ENCODE measurements around the gene KIAA0930. TPM values are rescaled to one million over a fixed set of nuclear protein-coding genes. Genes with fewer than 3 reads are reported as not detected.
"Not testable (repeated sequence)": the region's sequence is repeated elsewhere in the genome, so short reads cannot be mapped to it uniquely, and the experiment has no call there.

The KIAA0930 gene
- 10 to 100 TPM; 54.1 to 55.2 TPM for total RNA-seq

DNA sequence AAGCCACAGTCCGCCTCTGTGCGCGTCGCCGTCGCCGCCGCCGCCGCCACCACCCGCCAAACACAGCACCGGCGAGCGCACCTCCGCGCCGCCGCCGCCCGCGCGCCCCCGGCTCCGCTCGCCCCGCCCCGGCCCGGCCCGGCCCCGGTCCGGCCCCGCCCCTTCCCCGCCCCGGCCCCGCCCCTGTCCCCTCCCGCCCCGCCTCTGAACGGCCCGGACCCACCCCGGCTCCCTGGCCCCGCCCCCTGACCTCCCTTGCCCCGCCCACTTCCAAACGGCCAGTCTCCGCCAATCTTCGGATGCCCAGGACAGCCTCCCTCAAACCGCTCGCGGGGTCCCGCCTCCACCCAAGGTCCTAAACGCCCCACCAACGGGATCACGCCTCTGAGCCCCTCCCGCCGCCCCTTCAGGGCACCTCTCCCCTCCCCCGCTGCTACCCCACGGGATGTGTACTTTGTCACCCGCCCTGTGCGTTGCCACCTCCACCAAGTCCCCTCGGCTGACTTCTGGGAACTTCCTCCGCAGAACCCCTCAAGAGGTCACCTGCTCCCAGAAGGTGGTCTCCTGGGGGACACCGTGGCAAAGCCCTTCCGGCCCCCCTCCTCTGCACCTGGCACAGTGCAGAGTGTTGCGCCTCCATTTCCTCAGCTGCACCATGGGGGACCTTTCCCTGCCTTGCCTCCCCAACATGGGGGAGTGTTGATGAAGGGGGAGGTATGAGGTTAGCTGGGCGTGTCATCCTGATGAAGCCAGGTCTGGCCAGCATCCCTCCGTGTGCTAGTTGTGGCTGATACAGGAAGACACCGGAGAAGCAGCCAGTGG lies at the start of gene KIAA0930:
TSS of gene KIAA0930 (minus strand) at position 85 of the 822 bp plus-strand sequence. CDS start 191 bp downstream, outside the sequence.
- H3K27me3 Mint-ChIP-seq: no peaks in the 10 kb centered on the region
- H3K27ac Mint-ChIP-seq: peak within 1 kb of the TSS; percentile 65 to 80
- H3K4me3 Mint-ChIP-seq: peak within 1 kb of the TSS; percentile 93
- DNase-seq (ENCODE audit: low spot score): peak; percentile 89
- H3K4me1 Mint-ChIP-seq (ENCODE audit: low read depth in 2 of 2): peaks cover 16 to 45% of the 10 kb centered on the region in 2 donors
- H3K36me3 Mint-ChIP-seq: no peaks in the 10 kb centered on the region
- peak; percentile 88 to 89 for ATAC-seq
- no peaks in the 10 kb centered on the region for H3K9me3 Mint-ChIP-seq

DNA sequence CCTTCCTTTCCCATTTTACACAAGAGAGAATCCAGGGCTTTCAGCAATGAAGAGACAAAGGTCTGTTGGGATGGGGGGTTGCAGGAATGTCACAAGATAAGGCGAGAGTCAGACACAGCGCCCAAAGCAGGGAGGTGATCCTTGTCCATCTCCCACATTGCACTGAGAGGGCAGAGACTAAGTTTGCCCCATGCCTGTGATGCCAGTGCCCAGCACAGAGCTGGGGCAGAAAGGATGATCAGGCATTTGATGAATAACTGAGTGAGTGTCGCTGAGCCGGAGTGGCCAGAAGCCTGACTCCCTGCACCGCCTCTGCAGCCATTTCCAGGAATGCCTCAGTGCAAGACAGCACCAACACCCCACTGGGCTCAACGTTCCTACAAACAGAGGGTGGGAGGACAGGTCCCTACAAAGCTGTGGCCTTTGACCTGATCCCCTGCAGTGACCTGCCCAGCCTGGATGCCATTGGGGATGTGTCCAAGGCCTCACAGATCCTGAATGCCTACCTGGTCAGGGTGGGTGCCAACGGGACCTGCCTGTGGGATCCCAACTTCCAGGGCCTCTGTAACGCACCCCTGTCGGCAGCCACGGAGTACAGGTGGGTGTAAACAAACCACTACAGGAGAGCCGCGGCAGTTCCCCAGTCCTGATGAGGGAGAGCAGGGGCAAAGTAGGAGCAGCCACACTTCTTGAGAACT lies 46.3 kb upstream of the KIAA0930 start:
- H3K9me3 Mint-ChIP-seq: no peaks in the 10 kb centered on the region
- no peak overlapping the region for H3K4me3 Mint-ChIP-seq
- no peak overlapping the region for H3K27ac Mint-ChIP-seq
- H3K27me3 Mint-ChIP-seq: peaks cover 22 to 29% of the 10 kb centered on the region in 2 donors
- DNase-seq (ENCODE audit: low spot score) (no peak), ATAC-seq (no peak)
- no peaks in the 10 kb centered on the region for H3K36me3 Mint-ChIP-seq
- no peaks in the 10 kb centered on the region for H3K4me1 Mint-ChIP-seq (ENCODE audit: low read depth in 2 of 2)

GRCh38 chr22:45285263-45286058 lies 44.8 kb upstream of the KIAA0930 start:
- Mint-ChIP-seq H3K4me1 (ENCODE audit: low read depth in 2 of 2) (no peaks in the 10 kb centered on the region), H3K9me3 (no peaks in the 10 kb centered on the region), H3K4me3 (no peak overlapping the region), H3K36me3 (no peaks in the 10 kb centered on the region), H3K27ac (no peak overlapping the region), H3K27me3 (peaks cover 33 to 41% of the 10 kb centered on the region in 2 donors)
- ATAC-seq (no peak), DNase-seq (ENCODE audit: low spot score) (no peak)

GRCh38 chr22:45284705-45285262 lies 44.1 kb upstream of the KIAA0930 start, which contains the start of gene UPK3A:
Gene UPK3A, plus strand, starts transcription at chr22:45284949. Its CDS starts 65 bp downstream, at chr22:45285014.
- no peak for DNase-seq (ENCODE audit: low spot score)
- Mint-ChIP-seq H3K27me3 (peaks cover 33 to 41% of the 10 kb centered on the region in 2 donors), H3K27ac (no peak within 1 kb of the TSS), H3K9me3 (no peaks in the 10 kb centered on the region), H3K4me3 (no peak within 1 kb of the TSS), H3K4me1 (ENCODE audit: low read depth in 2 of 2) (no peaks in the 10 kb centered on the region), H3K36me3 (no peaks in the 10 kb centered on the region)
- ATAC-seq: peak; percentile 88 to 93

DNA sequence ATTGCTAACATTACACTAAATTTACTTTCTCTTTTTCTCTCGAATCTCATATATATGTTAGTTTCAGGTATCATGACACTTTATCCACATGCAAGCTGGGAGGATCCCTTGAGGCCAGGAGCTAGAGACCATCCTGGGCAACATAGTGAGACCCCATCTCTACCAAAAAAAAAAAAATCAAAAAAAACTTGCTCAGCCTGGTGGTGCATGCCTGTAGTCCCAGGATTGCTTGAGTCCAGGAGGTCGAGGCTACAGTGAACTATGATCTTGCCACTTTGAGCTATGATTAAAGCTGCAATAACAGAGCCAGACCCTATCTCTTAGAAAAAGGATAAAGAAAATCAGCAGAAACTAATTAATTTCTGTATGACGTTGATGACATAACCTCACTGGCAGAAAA lies 40.3 kb upstream of the KIAA0930 start:
- no peaks in the 10 kb centered on the region for H3K4me1 Mint-ChIP-seq (ENCODE audit: low read depth in 2 of 2)
- H3K27me3 Mint-ChIP-seq: peaks cover 30 to 37% of the 10 kb centered on the region in 2 donors
- ATAC-seq (no peak), DNase-seq (ENCODE audit: low spot score) (no peak)
- no peaks in the 10 kb centered on the region for H3K9me3 Mint-ChIP-seq
- H3K4me3 Mint-ChIP-seq: no peak overlapping the region
- no peak overlapping the region for H3K27ac Mint-ChIP-seq
- no peaks in the 10 kb centered on the region for H3K36me3 Mint-ChIP-seq

DNA sequence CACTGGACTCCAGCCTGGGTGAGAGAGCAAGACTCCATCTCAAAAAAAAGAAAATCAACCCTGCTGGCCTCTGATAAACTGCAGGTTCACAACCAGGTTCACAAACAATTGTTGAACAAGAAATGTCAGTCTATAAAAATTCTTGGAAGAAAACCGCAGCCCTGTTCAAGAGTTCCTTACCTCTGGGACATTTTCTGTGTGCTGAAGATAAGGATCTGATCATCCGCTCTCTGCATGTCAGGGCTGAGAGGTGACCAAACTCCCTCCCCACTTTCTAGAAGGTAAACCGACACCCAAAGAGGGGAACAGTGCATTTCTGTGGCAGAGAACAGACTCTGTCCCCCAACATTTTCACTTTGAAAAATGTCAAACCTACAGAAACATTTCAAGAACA lies 39.9 kb upstream of the KIAA0930 start:
- Mint-ChIP-seq H3K36me3 (no peaks in the 10 kb centered on the region), H3K4me3 (no peak overlapping the region), H3K9me3 (no peaks in the 10 kb centered on the region), H3K4me1 (ENCODE audit: low read depth in 2 of 2) (no peaks in the 10 kb centered on the region), H3K27ac (no peak overlapping the region), H3K27me3 (peaks cover 30 to 37% of the 10 kb centered on the region in 2 donors)
- ATAC-seq (no peak), DNase-seq (ENCODE audit: low spot score) (no peak)

DNA sequence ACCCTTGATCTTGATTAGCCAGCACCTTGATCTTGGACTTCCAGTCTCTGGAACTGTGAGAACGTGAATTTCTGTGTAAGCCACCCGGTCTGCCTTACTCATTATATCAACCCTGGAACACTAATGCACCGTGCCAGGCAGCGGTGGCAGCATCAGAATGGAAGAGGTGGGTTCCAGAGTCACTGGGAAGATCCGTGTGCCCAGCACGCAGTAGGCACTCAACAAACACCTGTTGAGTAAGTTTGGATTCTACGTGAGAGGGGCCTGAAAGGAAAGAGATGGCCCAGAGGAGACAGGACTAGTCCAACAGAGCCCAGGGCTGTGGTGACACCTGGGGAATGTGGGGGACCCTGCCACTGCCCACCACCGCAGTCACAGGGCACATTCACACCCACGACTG lies 37.4 kb upstream of the KIAA0930 start:
- Mint-ChIP-seq H3K27ac (no peak overlapping the region), H3K4me3 (no peak overlapping the region), H3K4me1 (ENCODE audit: low read depth in 2 of 2) (no peaks in the 10 kb centered on the region), H3K36me3 (no peaks in the 10 kb centered on the region), H3K9me3 (no peaks in the 10 kb centered on the region), H3K27me3 (peaks cover 25 to 29% of the 10 kb centered on the region in 2 donors)
- DNase-seq (ENCODE audit: low spot score) (no peak), ATAC-seq (peak in 1 of 2 donors; percentile 24)

GRCh38 chr22:45277720-45278119 lies 37.0 kb upstream of the KIAA0930 start:
- not testable (repeated sequence) for H3K27ac Mint-ChIP-seq; H3K36me3 Mint-ChIP-seq; H3K4me3 Mint-ChIP-seq; H3K9me3 Mint-ChIP-seq; DNase-seq (ENCODE audit: low spot score); H3K4me1 Mint-ChIP-seq (ENCODE audit: low read depth in 2 of 2); ATAC-seq
- H3K27me3 Mint-ChIP-seq: peaks cover 24 to 29% of the 10 kb centered on the region in 2 donors

DNA sequence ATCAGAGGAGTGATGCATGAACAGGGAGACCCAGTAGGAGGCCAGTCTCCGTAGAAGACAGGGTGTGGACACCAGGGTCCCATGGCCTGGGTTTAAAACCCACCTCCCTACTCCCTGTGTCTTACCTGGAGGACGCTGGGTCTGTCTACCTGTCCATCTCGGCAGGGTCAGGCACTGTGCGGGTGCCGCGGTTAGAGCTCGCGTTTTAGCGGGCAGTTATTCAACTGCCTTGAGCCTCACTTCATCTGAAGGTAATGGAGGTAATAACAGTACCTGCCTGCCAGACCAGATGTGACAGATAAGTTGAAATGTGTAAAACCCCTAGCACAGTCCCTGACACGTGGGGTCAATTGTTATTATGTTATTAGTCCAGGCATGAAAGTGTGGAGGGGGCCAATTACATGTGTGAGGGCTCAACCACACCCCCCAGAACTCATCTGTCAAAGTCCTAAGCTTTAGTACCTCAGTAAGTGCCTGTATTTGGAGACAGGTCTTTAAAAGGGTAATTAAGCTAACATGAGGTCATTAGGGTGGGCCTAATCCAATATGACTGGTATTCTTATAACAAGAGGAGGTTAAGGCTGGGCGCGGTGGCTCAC lies 35.9 kb upstream of the KIAA0930 start:
- DNase-seq (ENCODE audit: low spot score) (no peak), ATAC-seq (no peak)
- Mint-ChIP-seq H3K36me3 (no peaks in the 10 kb centered on the region), H3K4me1 (ENCODE audit: low read depth in 2 of 2) (no peaks in the 10 kb centered on the region), H3K9me3 (no peaks in the 10 kb centered on the region), H3K27me3 (peaks cover 18 to 22% of the 10 kb centered on the region in 2 donors), H3K27ac (no peak overlapping the region), H3K4me3 (no peak overlapping the region)

DNA sequence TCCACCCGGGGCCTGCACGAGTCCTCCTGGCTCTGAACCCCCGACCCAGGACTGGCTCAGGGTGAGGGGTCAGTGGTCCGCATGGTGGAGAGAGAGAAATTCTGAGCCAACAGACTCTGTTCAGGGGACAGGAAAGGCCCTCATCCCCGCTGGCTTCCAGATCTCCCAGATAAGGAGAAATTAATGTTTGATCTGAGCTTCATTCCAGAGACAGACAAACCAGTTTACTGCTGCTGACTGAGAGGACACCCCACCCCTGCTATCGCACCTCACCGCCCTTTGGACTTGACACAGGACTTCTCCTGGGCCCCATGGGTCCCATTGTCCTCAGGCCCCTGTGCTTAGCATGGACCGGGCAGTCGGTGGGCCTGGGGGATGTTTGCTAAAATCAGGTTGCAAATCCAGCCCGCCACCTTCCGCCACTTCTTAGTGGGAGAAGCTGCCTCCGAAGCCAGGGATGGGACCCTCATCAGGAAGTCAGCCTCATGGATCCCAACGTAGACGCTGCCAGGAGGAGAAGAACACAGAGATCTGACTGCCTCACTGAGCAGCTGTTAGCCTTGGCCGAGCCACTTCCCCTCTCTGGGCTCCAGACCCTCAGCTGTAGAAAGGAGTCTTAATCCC lies 32.9 kb upstream of the KIAA0930 start:
- no peak overlapping the region for H3K27ac Mint-ChIP-seq
- H3K9me3 Mint-ChIP-seq: no peaks in the 10 kb centered on the region
- ATAC-seq: no peak
- H3K4me1 Mint-ChIP-seq (ENCODE audit: low read depth in 2 of 2): peaks cover 10% of the 10 kb centered on the region in 2 donors
- H3K36me3 Mint-ChIP-seq: no peaks in the 10 kb centered on the region
- DNase-seq (ENCODE audit: low spot score): no peak
- peaks cover 24 to 29% of the 10 kb centered on the region in 2 donors for H3K27me3 Mint-ChIP-seq
- no peak overlapping the region for H3K4me3 Mint-ChIP-seq

DNA sequence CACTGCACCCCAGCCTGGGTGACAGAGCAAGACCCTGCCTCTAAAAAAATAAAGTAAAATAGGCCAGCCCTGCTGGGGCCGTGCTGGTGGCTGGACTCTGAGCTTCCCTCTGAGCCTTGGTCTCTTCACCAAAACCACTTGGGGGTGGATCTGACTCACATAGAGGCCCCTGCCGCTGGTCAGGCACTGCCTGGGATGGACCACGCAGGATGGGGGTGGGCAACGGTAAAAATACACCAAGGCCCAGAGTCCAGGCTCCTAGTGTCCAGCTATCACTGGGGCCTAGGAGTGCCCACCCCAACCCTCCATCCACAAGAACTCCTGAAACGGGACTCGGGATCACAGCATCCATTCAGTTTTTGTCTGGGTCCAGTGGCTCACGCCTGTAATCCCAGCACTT lies 31.8 kb upstream of the KIAA0930 start:
- ATAC-seq (no peak), DNase-seq (ENCODE audit: low spot score) (no peak)
- Mint-ChIP-seq H3K27me3 (peaks cover 20 to 22% of the 10 kb centered on the region in 2 donors), H3K4me3 (no peak overlapping the region), H3K4me1 (ENCODE audit: low read depth in 2 of 2) (peaks cover 10 to 11% of the 10 kb centered on the region in 2 donors), H3K27ac (no peak overlapping the region), H3K36me3 (no peaks in the 10 kb centered on the region), H3K9me3 (no peaks in the 10 kb centered on the region)

GRCh38 chr22:45271667-45272201 lies 31.0 kb upstream of the KIAA0930 start:
- DNase-seq (ENCODE audit: low spot score): no peak
- peaks cover 22 to 26% of the 10 kb centered on the region in 2 donors for H3K27me3 Mint-ChIP-seq
- no peaks in the 10 kb centered on the region for H3K36me3 Mint-ChIP-seq
- no peak for ATAC-seq
- no peak overlapping the region for H3K4me3 Mint-ChIP-seq
- peaks cover 10 to 11% of the 10 kb centered on the region in 2 donors for H3K4me1 Mint-ChIP-seq (ENCODE audit: low read depth in 2 of 2)
- H3K27ac Mint-ChIP-seq: no peak overlapping the region
- H3K9me3 Mint-ChIP-seq: no peaks in the 10 kb centered on the region

Measured in natural killer cell treated with Interleukin-12 subunit alpha and Interleukin-12 subunit beta and Interleukin-15 and Interleukin-18, amount 100 ng/mL, for 72 hours (primary cell).